Measurements from ENCODE around the gene ZFP57.
"Not testable (repeated sequence)": the region's sequence is repeated elsewhere in the genome, so short reads cannot be mapped to it uniquely, and the experiment has no call there.

The ZFP57 gene

DNA sequence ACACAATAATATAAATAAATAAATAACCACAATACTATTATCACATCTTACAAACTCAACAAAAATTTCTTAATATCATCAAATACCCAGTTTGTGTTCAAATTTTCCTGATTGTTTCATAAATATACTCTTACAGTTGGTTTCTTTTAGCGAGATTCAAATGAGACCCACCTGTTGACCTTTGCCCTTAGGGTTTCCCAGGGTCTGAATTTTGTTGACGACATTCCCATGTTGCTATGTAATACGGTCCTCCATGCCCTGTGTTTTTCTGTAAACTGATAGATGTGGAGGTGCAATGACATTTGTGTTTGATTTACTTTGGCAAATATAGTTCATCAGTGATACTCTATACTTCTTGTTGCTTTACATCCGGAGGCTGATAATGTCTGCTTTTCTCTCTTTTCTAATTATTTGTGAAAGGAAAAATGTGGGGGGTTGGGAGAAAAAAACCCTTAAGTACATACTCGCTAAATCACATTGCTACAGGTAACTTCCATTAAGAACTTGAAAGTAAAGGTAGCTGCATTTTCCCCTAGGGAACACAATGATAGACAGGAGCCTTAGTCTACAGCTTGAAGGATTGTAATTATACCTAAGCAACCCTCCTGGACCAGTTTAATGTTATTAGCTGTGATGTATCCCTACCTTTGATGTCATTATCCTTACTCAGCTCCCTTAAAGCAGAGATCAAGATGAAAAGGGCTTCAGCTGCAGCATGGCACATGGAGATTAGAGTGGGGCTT is 17.5 kb downstream of the ZFP57 start:
- DNase-seq (ENCODE audit: extremely low read depth, low read depth): no peak
- TF ChIP-seq, protein P1, sequence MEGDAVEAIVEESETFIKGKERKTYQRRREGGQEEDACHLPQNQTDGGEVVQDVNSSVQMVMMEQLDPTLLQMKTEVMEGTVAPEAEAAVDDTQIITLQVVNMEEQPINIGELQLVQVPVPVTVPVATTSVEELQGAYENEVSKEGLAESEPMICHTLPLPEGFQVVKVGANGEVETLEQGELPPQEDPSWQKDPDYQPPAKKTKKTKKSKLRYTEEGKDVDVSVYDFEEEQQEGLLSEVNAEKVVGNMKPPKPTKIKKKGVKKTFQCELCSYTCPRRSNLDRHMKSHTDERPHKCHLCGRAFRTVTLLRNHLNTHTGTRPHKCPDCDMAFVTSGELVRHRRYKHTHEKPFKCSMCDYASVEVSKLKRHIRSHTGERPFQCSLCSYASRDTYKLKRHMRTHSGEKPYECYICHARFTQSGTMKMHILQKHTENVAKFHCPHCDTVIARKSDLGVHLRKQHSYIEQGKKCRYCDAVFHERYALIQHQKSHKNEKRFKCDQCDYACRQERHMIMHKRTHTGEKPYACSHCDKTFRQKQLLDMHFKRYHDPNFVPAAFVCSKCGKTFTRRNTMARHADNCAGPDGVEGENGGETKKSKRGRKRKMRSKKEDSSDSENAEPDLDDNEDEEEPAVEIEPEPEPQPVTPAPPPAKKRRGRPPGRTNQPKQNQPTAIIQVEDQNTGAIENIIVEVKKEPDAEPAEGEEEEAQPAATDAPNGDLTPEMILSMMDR (IDR thresholded peaks at IDR 0.05; ENCODE audit: low read depth, low read length): no peak

DNA sequence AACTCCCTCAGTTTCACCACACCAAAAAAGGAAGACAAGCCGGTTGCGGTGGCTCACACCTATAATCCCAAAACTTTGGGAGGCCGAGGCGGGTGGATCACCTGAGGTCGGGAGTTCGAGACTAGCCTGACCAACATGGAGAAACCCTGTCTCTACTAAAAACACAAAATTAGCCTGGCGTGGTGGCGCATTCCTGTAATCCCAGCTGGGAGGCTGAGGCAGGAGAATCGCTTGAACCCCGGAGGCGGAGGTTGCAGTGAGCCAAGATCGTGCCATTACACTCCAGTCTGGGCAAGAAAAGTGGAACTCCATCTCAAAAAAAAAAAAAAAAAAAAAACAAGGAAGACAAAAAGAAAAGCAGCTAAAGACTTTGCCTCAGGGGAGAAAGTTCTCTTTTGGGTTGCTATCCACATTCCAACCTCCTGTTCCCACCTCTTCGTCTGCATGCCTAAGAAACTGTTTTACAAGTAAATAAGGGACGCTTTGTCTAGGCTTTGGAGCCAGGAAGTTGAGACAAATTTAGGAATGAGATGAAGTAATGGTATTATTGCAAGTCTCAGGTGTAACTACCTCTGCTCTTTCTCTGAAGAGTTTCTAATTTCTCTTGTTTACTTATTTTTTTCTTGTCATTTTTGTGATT is 19.3 kb downstream of the ZFP57 start:
- DNase-seq (ENCODE audit: extremely low read depth, low read depth): not testable (repeated sequence)

DNA sequence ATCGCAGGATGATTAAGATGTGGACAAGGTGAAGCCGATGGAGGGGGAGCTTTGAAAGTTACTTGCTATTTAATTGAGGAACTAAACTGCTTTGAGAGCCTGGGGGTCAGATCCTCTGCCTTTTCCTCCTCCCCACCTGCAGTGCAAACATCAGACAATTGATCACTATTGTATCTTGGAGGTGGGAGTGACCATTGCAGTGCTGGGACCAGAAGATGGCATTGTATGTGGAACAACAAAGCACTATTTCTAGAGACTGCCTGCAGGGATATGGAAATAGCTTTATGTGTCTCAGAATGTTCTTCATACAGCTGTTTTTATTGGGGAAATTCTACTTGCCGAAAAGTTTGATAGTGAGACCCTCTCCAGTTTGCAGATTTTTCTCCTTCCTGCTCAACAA is 19.9 kb downstream of the ZFP57 start:
- DNase-seq (ENCODE audit: extremely low read depth, low read depth): no peak

GRCh38 chr6:29656798-29657197 is 24.2 kb downstream of the ZFP57 start, which contains the start of gene MOG:
MOG (plus strand) TSS chr6:29657092; CDS start chr6:29657210, 118 bp downstream.
- TF ChIP-seq, protein P1 (IDR thresholded peaks at IDR 0.05; ENCODE audit: low read depth, low read length): no peak
- DNase-seq (ENCODE audit: extremely low read depth, low read depth): no peak

More for the DNA sequence above, 19.9 kb downstream of the ZFP57 start:
- TF ChIP-seq, protein P1 (IDR thresholded peaks at IDR 0.05; ENCODE audit: low read depth, low read length): no peak

DNA sequence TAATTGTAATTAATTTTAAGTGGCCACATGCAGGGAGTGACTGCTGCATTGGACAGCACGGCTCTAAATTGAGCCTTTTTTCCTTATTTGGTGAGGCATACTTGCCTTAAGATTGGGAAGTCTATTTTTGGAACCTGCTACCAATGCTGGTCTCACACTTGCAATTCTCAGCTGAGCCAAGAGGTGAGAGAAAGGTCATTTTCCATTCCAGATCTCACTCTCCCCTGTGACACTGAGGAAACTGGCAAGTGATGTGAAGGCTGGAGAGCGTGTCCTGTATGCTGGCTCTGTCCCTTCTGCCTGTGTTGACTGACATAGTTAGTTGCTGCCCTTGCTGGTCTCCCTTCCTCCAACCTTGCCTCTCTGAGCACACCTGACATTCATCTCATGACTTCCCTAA is 24.8 kb downstream of the ZFP57 start:
- TF ChIP-seq, protein P1 (IDR thresholded peaks at IDR 0.05; ENCODE audit: low read depth, low read length): no peak

DNA sequence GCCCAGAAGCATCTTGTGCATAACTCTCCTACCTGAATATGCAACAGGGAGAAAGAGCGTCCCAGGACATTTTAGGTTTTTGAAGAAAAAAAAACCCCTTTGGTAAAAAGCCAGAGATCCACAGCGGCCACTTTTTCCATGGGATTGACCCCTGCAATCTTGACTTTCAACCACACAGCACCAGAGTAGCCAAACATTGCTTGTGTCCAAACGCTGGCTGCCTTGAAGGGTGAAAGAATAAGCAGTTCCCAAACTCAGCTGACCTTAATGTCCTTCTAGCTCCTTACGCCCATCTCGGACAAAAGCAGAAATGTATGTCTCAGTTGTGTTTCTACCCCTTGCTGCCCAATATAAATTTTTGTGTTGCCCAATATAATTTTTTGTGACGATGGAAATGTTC is 25.3 kb downstream of the ZFP57 start:
- no peak for DNase-seq (ENCODE audit: extremely low read depth, low read depth)
- TF ChIP-seq, protein P1 (IDR thresholded peaks at IDR 0.05; ENCODE audit: low read depth, low read length): no peak

More for the DNA sequence above, 24.8 kb downstream of the ZFP57 start:
- DNase-seq (ENCODE audit: extremely low read depth, low read depth): no peak

- TF ChIP-seq, protein P1 (IDR thresholded peaks at IDR 0.05; ENCODE audit: low read depth, low read length): peak; percentile 69
- peak; percentile 50 for DNase-seq (ENCODE audit: extremely low read depth, low read depth)
Measured at GRCh38 chr6:29653452-29654038, 27.4 kb downstream of the ZFP57 start.

Measured in AG09319 (cell line).